DND-41 (cell line): ENCODE measurements around the gene COA5.

Experiments used
- CTCF ChIP-seq: IDR thresholded peaks from 2 replicates; pipeline ENCODE4 v1.5.1; 2012; ENCODE audit warnings: borderline replicate concordance, low read length, moderate library complexity, mild to moderate bottlenecking; ENCODE audit not compliant: poor library complexity, severe bottlenecking; ENCODE audit errors: extremely low read depth
- EZH2 ChIP-seq: IDR thresholded peaks from 3 replicates; pipeline ENCODE4 v1.6.1; 2012; ENCODE audit warnings: borderline replicate concordance, low read depth, mild to moderate bottlenecking, moderate library complexity, low read length, inconsistent platforms; ENCODE audit not compliant: severe bottlenecking

- no peak for TF ChIP-seq CTCF
- TF ChIP-seq EZH2 = no peak
Observed at GRCh38 chr2:98607104-98607503, 1.2 kb downstream of the COA5 start.
